ENCODE measurements around the gene IKZF1. TPM values are rescaled to one million over a fixed set of nuclear protein-coding genes. Genes with fewer than 3 reads are reported as not detected.

The IKZF1 gene
- total RNA-seq, 1 donor from 2014 or later, result 1.2 TPM

- DNase-seq (ENCODE audit: low spot score in 2 of 2), result no peak
- no peak for FAIRE-seq
Measured at GRCh38 chr7:50349963-50350944, 45.7 kb downstream of the IKZF1 start.

GRCh38 chr7:50351267-50351666, 46.8 kb downstream of the IKZF1 start:
- no peak for FAIRE-seq
- DNase-seq (ENCODE audit: low spot score in 2 of 2), result no peak

- DNase-seq (ENCODE audit: low spot score in 2 of 2), result no peak
- FAIRE-seq, result no peak
Measured at GRCh38 chr7:50352282-50352681, 47.8 kb downstream of the IKZF1 start.

GRCh38 chr7:50352751-50353150, 48.2 kb downstream of the IKZF1 start:
- FAIRE-seq (no peak), DNase-seq (ENCODE audit: low spot score in 2 of 2) (no peak)

GRCh38 chr7:50353201-50353600, 48.7 kb downstream of the IKZF1 start:
- DNase-seq (ENCODE audit: low spot score in 2 of 2) (no peak), FAIRE-seq (no peak)

GRCh38 chr7:50353894-50354595, 49.5 kb downstream of the IKZF1 start:
- no peak for DNase-seq (ENCODE audit: low spot score in 2 of 2)
- FAIRE-seq, result no peak

GRCh38 chr7:50355817-50356178, 51.3 kb downstream of the IKZF1 start:
- no peak for FAIRE-seq
- DNase-seq (ENCODE audit: low spot score in 2 of 2), result no peak

- no peak for DNase-seq (ENCODE audit: low spot score in 2 of 2)
Measured at GRCh38 chr7:50356212-50356944, 51.9 kb downstream of the IKZF1 start.

GRCh38 chr7:50356945-50357268, 52.4 kb downstream of the IKZF1 start:
- DNase-seq (ENCODE audit: low spot score in 2 of 2), result no peak
- FAIRE-seq, result no peak

More at GRCh38 chr7:50356212-50356944, 51.9 kb downstream of the IKZF1 start:
- no peak for FAIRE-seq

GRCh38 chr7:50357426-50357825, 52.9 kb downstream of the IKZF1 start:
- no peak for DNase-seq (ENCODE audit: low spot score in 2 of 2)
- no peak for FAIRE-seq

- FAIRE-seq (no peak), DNase-seq (ENCODE audit: low spot score in 2 of 2) (no peak)
Measured at GRCh38 chr7:50358041-50358705, 53.7 kb downstream of the IKZF1 start.

- FAIRE-seq, result no peak
- DNase-seq (ENCODE audit: low spot score in 2 of 2), result no peak
Measured at GRCh38 chr7:50358779-50359178, 54.3 kb downstream of the IKZF1 start.

GRCh38 chr7:50359258-50359994, 54.9 kb downstream of the IKZF1 start:
- DNase-seq (ENCODE audit: low spot score in 2 of 2) (no peak), FAIRE-seq (no peak)

GRCh38 chr7:50359995-50360925, 55.7 kb downstream of the IKZF1 start:
- no peak for DNase-seq (ENCODE audit: low spot score in 2 of 2)
- FAIRE-seq, result no peak

GRCh38 chr7:50362142-50362541, 57.6 kb downstream of the IKZF1 start:
- DNase-seq (ENCODE audit: low spot score in 2 of 2) (no peak), FAIRE-seq (no peak)

- DNase-seq (ENCODE audit: low spot score in 2 of 2) (no peak), FAIRE-seq (no peak)
Measured at GRCh38 chr7:50362712-50363282, 58.3 kb downstream of the IKZF1 start.

GRCh38 chr7:50363327-50364060, 59.0 kb downstream of the IKZF1 start:
- no peak for FAIRE-seq
- DNase-seq (ENCODE audit: low spot score in 2 of 2), result no peak

- no peak for DNase-seq (ENCODE audit: low spot score in 2 of 2)
- no peak for FAIRE-seq
Measured at GRCh38 chr7:50364645-50365044, 60.1 kb downstream of the IKZF1 start.
